GM18861 (cell line): Measurements from ENCODE around the gene OTOP2.
"Not testable (repeated sequence)": the region's sequence is repeated elsewhere in the genome, so short reads cannot be mapped to it uniquely, and the experiment has no call there.

Experiments used
- ATAC-seq: cut with Tn5 transposase; IDR thresholded peaks from one replicate; pipeline ENCODE4 v1.9.1; 2021; ENCODE audit not compliant: unreplicated experiment

The OTOP2 gene

GRCh38 chr17:74901353-74902135 is 22.5 kb upstream of the OTOP2 start:
- no peak for ATAC-seq

- ATAC-seq = no peak
These were observed 21.0 kb upstream of the OTOP2 start for GRCh38 chr17:74903034-74903433.

- no peak for ATAC-seq
These were observed 20.4 kb upstream of the OTOP2 start for GRCh38 chr17:74903671-74904070.

- ATAC-seq = no peak
These were observed 19.2 kb upstream of the OTOP2 start for GRCh38 chr17:74904687-74905409.

GRCh38 chr17:74906214-74906793 is 17.8 kb upstream of the OTOP2 start:
- not testable (repeated sequence) for ATAC-seq

GRCh38 chr17:74907012-74907411 is 17.1 kb upstream of the OTOP2 start:
- ATAC-seq = no peak

- not testable (repeated sequence) for ATAC-seq
These were observed 15.0 kb upstream of the OTOP2 start for GRCh38 chr17:74909097-74909496.

GRCh38 chr17:74911423-74911822 is 12.7 kb upstream of the OTOP2 start:
- not testable (repeated sequence) for ATAC-seq

- no peak for ATAC-seq
These were observed 7.8 kb upstream of the OTOP2 start for GRCh38 chr17:74916136-74916850.

- no peak for ATAC-seq
These were observed 7.2 kb upstream of the OTOP2 start for GRCh38 chr17:74916851-74917199.

- no peak for ATAC-seq
These were observed 6.6 kb upstream of the OTOP2 start for GRCh38 chr17:74917430-74917829.

GRCh38 chr17:74918906-74919305 is 5.2 kb upstream of the OTOP2 start:
- ATAC-seq = no peak

- ATAC-seq = no peak
These were observed 4.4 kb upstream of the OTOP2 start for GRCh38 chr17:74919440-74920305.

GRCh38 chr17:74920306-74920620 is 3.8 kb upstream of the OTOP2 start:
- no peak for ATAC-seq

- no peak for ATAC-seq
These were observed 3.4 kb upstream of the OTOP2 start for GRCh38 chr17:74920642-74921025.

GRCh38 chr17:74921026-74921681 is 2.9 kb upstream of the OTOP2 start:
- no peak for ATAC-seq

GRCh38 chr17:74921769-74922168 is 2.3 kb upstream of the OTOP2 start:
- ATAC-seq = no peak

- ATAC-seq = no peak
These were observed 1.9 kb upstream of the OTOP2 start for GRCh38 chr17:74922172-74922571.

GRCh38 chr17:74922694-74923537 is 1.2 kb upstream of the OTOP2 start, which contains the start of gene USH1G:
USH1G (minus strand) TSS chr17:74923255; CDS start chr17:74923073, 182 bp downstream.
- no peak for ATAC-seq
